VCaP (cell line): ENCODE results near the gene RECQL5.
"Not testable (repeated sequence)": the region's sequence is repeated elsewhere in the genome, so short reads cannot be mapped to it uniquely, and the experiment has no call there.

Experiments used
- H3K27ac ChIP-seq: fragments of 450-650 bp; 2 replicates; pipeline ENCODE4 v1.5.1; 2017
- CTCF ChIP-seq: fragments of 450-650 bp; conservative IDR thresholded peaks from 2 replicates; pipeline ENCODE4 v1.5.1; 2017; ENCODE audit warnings: mild to moderate bottlenecking, moderate library complexity

The RECQL5 gene

GRCh38 chr17:75589012-75589918, 77.7 kb downstream of the RECQL5 start:
- H3K27ac ChIP-seq = peak overlapping the region; percentile 72
- peak; percentile 87 for TF ChIP-seq CTCF

GRCh38 chr17:75588596-75589011, 78.3 kb downstream of the RECQL5 start:
- H3K27ac ChIP-seq = peak overlapping the region; percentile 72
- no peak for TF ChIP-seq CTCF

- TF ChIP-seq CTCF = no peak
- H3K27ac ChIP-seq = peak within 1 kb of the TSS; percentile 72
These were observed 79.0 kb downstream of the RECQL5 start, which contains the start of gene MYO15B for GRCh38 chr17:75587675-75588595. MYO15B (plus strand) TSS chr17:75587800; CDS start chr17:75588058, 258 bp downstream.

GRCh38 chr17:75584849-75585175, 82.1 kb downstream of the RECQL5 start:
- TF ChIP-seq CTCF = no peak

GRCh38 chr17:75583197-75583596, 83.8 kb downstream of the RECQL5 start:
- not testable (repeated sequence) for H3K27ac ChIP-seq

More at GRCh38 chr17:75584849-75585175, 82.1 kb downstream of the RECQL5 start:
- no peak overlapping the region for H3K27ac ChIP-seq

- H3K27ac ChIP-seq = not testable (repeated sequence)
These were observed 85.7 kb downstream of the RECQL5 start for GRCh38 chr17:75581121-75581725.
